NCI-H146 (cell line): ENCODE data around the gene HSF5.

Experiments
- DNase-seq: peaks from one replicate; lab custom pipeline; 2025; lab: John Stamatoyannopoulos, UW

HSF5 gene

GRCh38 chr17:58476812-58477211 is 11.4 kb downstream of the HSF5 start:
- DNase-seq, result no peak

DNA sequence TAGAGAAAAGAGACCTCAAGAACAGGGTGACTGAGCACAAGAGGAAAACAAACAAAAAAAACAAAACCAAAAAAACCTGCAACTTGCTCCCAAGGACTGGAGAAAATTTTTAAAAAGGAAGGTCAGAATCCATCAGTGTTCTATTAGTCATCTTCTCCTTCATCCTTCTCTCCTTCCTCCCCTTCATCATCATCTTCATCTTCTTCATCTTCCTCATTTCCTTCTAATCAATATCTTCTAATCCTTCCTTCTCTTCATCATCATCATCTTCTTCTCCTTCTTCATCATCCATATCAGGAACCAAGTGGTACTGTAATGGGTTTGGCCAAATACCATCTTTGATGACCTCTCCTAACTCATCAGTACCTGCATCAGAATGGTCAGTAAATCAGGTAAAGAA is 12.2 kb downstream of the HSF5 start:
- no peak for DNase-seq

- DNase-seq, result no peak
Observed at GRCh38 chr17:58470356-58470755, 17.9 kb downstream of the HSF5 start.

GRCh38 chr17:58468944-58469343 is 19.3 kb downstream of the HSF5 start:
- DNase-seq, result no peak

- DNase-seq, result no peak
Observed at GRCh38 chr17:58455491-58455890, 32.7 kb downstream of the HSF5 start.

- DNase-seq, result no peak
Observed at GRCh38 chr17:58452738-58453137, 35.5 kb downstream of the HSF5 start.

- peak; percentile 71 for DNase-seq
Observed at GRCh38 chr17:58447039-58447975, 40.9 kb downstream of the HSF5 start.

- DNase-seq, result no peak
Observed at GRCh38 chr17:58446086-58446485, 42.1 kb downstream of the HSF5 start.

GRCh38 chr17:58436805-58437239 is 51.4 kb downstream of the HSF5 start:
- no peak for DNase-seq

DNA sequence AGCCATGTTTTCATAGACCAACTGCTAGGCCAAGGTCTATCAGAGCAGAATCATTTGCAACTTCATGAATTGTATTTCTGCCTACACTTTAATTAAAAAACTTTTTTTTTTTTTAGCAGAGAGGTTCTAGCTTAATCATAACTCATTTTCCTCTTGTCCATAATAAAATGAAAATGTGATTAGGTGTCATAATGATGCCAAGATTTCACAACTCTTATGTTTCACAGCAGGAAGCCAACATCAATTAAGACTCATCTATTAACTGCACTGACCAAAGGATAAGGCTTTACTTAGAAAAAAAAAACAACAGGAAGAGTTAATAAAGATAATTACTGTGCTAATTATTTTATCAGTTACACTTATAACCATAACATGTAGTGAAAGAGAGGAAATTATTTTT is 52.0 kb downstream of the HSF5 start:
- no peak for DNase-seq

GRCh38 chr17:58432806-58433573 is 55.2 kb downstream of the HSF5 start:
- no peak for DNase-seq

DNA sequence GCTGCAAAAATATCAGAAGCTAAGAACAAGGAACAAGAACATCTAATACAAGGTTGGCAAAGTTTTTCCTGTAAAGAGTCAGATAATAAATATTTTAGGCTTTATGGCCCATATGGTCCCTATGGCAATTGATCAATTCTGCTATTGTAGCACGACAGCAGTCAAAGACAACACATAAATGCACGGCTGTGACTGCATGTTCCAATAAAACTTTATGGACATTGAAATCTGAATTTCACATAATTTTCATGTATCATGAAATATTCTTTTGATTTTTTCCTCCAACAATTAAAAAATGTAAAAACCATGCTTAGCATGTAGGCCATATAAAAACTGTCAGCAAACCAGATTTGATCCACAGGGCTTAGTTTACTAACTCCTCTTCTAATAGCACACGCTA is 60.4 kb downstream of the HSF5 start:
- no peak for DNase-seq

- no peak for DNase-seq
Observed at GRCh38 chr17:58421711-58422110, 66.5 kb downstream of the HSF5 start.

- DNase-seq, result no peak
Observed at GRCh38 chr17:58420827-58421226, 67.4 kb downstream of the HSF5 start.

GRCh38 chr17:58417300-58418092 is 70.7 kb downstream of the HSF5 start, which contains the start of gene RNF43:
TSS of gene RNF43 (minus strand) at chr17:58417534. CDS start at chr17:58415577, 1,957 bp downstream.
- peak; percentile 94 for DNase-seq

GRCh38 chr17:58416937-58417299 is 71.3 kb downstream of the HSF5 start:
- DNase-seq, result no peak

GRCh38 chr17:58416396-58416795 is 71.8 kb downstream of the HSF5 start:
- no peak for DNase-seq

GRCh38 chr17:58415371-58416055 is 72.7 kb downstream of the HSF5 start:
- DNase-seq, result no peak

GRCh38 chr17:58414596-58414997 is 73.6 kb downstream of the HSF5 start:
- DNase-seq, result no peak

DNA sequence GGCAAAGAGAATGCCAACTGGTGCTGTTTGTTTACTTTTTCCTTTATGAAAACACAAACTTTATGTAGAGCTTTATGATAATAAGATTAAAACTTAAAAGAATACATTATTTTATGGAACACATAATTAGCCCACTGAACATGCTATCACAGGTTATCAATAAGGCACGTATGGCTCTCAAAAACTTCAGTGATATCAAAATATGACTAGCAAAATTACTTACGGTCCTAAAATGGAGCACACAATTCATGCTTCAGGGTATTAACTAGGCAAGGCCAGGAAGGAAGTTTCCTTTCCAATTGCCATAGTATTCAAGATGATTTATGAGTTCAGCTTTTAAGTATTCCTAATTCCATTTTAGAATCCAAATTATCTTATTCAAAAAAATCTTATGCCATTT is 74.5 kb downstream of the HSF5 start:
- no peak for DNase-seq

DNA sequence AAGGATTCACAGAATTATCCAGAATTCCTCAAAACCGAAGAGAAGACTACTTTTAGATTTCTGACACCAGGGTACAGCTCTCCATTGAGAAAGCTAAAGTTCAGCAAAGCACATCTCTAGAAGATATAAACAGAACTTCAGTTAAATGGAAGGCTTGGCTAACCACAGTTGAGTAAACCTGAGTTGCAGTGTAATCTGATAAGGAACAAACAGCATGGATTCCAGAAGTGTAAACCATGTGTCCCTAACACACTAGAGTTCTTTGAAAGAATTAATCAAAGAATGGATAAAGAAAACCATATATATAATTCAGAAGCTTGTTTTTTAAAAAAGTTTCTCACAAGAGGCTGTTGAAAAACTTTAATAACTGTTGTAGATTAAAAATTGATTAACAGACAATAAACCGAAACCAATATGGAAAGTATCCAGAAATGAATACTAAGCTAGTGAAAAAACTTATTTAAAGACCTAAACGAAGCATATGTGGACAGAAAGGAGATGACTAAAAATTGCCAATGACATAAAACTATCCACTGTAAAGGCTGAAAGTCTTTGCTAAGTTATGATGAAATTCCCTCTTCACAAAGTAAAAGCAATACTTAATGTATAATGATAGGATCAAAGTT is 75.1 kb downstream of the HSF5 start:
- no peak for DNase-seq
